ENCODE results near the gene NRIP2.
"Not testable (repeated sequence)": the region's sequence is repeated elsewhere in the genome, so short reads cannot be mapped to it uniquely, and the experiment has no call there.

Gene NRIP2

GRCh38 chr12:2864198-2864597 lies 29.4 kb upstream of the NRIP2 start:
- Histone ChIP-seq H3K79me2 (ENCODE audit: control insufficient read depth, low read length) (no peaks in the 10 kb centered on the region), H4K20me1 (ENCODE audit: control insufficient read depth, insufficient read depth, low read depth, low read length) (peaks cover 2% of the 10 kb centered on the region; the same call in 1 of the 2 replicates), H3K4me1 (ENCODE audit: control insufficient read depth, low read length) (no peaks in the 10 kb centered on the region), H3F3A (ENCODE audit: control insufficient read depth, insufficient read depth) (peaks cover 2% of the 10 kb centered on the region; the same call in 1 of the 2 replicates), H3K36me3 (ENCODE audit: control insufficient read depth, low read length) (peaks cover 82% of the 10 kb centered on the region), H3K9me3 (ENCODE audit: control insufficient read depth, insufficient read depth, low read length) (no peaks in the 10 kb centered on the region), H3K27ac (ENCODE audit: low read depth, low read length) (no peak overlapping the region), H3K27me3 (ENCODE audit: control insufficient read depth, low read length) (no peaks in the 10 kb centered on the region), H3K9me2 (replicated peaks; ENCODE audit: control insufficient read depth, low read length) (no peaks in the 10 kb centered on the region), H3K4me3 (ENCODE audit: low read length) (no peak overlapping the region), H3K4me2 (ENCODE audit: low read length) (no peak overlapping the region)
- TF ChIP-seq EZH2phosphoT487 (IDR thresholded peaks at IDR 0.05; ENCODE audit: borderline replicate concordance, low read length) (no peak), CTCF (IDR thresholded peaks at IDR 0.05; ENCODE audit: low read depth, low read length, poor library complexity, severe bottlenecking) (no peak)

GRCh38 chr12:2863402-2863801 lies 28.6 kb upstream of the NRIP2 start:
- peaks cover 82% of the 10 kb centered on the region for H3K36me3 ChIP-seq (ENCODE audit: control insufficient read depth, low read length)

GRCh38 chr12:2862876-2863275 lies 28.0 kb upstream of the NRIP2 start:
- H3K4me2 ChIP-seq (ENCODE audit: low read length): no peak overlapping the region
- no peaks in the 10 kb centered on the region for H3K4me1 ChIP-seq (ENCODE audit: control insufficient read depth, low read length)
- no peaks in the 10 kb centered on the region for H3K79me2 ChIP-seq (ENCODE audit: control insufficient read depth, low read length)
- H3K36me3 ChIP-seq (ENCODE audit: control insufficient read depth, low read length): peaks cover 82% of the 10 kb centered on the region
- no peak overlapping the region for H3K4me3 ChIP-seq (ENCODE audit: low read length)
- peaks cover 2% of the 10 kb centered on the region; the same call in 1 of the 2 replicates for H4K20me1 ChIP-seq (ENCODE audit: control insufficient read depth, insufficient read depth, low read depth, low read length)
- H3F3A ChIP-seq (ENCODE audit: control insufficient read depth, insufficient read depth): peaks cover 2% of the 10 kb centered on the region; the same call in 1 of the 2 replicates
- H3K9me3 ChIP-seq (ENCODE audit: control insufficient read depth, insufficient read depth, low read length): no peaks in the 10 kb centered on the region
- no peaks in the 10 kb centered on the region for H3K27me3 ChIP-seq (ENCODE audit: control insufficient read depth, low read length)
- H3K27ac ChIP-seq (ENCODE audit: low read depth, low read length): no peak overlapping the region
- H3K9me2 ChIP-seq (replicated peaks; ENCODE audit: control insufficient read depth, low read length): no peaks in the 10 kb centered on the region
- TF ChIP-seq EZH2phosphoT487 (IDR thresholded peaks at IDR 0.05; ENCODE audit: borderline replicate concordance, low read length) (no peak), CTCF (IDR thresholded peaks at IDR 0.05; ENCODE audit: low read depth, low read length, poor library complexity, severe bottlenecking) (no peak)

More at GRCh38 chr12:2863402-2863801, 28.6 kb upstream of the NRIP2 start:
- not testable (repeated sequence) for H3K27ac ChIP-seq (ENCODE audit: low read depth, low read length); H3K9me2 ChIP-seq (replicated peaks; ENCODE audit: control insufficient read depth, low read length); H3K4me3 ChIP-seq (ENCODE audit: low read length); H3K4me2 ChIP-seq (ENCODE audit: low read length); H3K4me1 ChIP-seq (ENCODE audit: control insufficient read depth, low read length); H4K20me1 ChIP-seq (ENCODE audit: control insufficient read depth, insufficient read depth, low read depth, low read length); H3K27me3 ChIP-seq (ENCODE audit: control insufficient read depth, low read length); H3K79me2 ChIP-seq (ENCODE audit: control insufficient read depth, low read length); H3F3A ChIP-seq (ENCODE audit: control insufficient read depth, insufficient read depth); H3K9me3 ChIP-seq (ENCODE audit: control insufficient read depth, insufficient read depth, low read length)

- Histone ChIP-seq H3F3A (ENCODE audit: control insufficient read depth, insufficient read depth) (peaks cover 7% of the 10 kb centered on the region), H4K20me1 (ENCODE audit: control insufficient read depth, insufficient read depth, low read depth, low read length) (peaks cover 6% of the 10 kb centered on the region; the same call in 1 of the 2 replicates), H3K4me1 (ENCODE audit: control insufficient read depth, low read length) (no peaks in the 10 kb centered on the region), H3K36me3 (ENCODE audit: control insufficient read depth, low read length) (peaks cover 63% of the 10 kb centered on the region), H3K9me2 (replicated peaks; ENCODE audit: control insufficient read depth, low read length) (no peaks in the 10 kb centered on the region), H3K27me3 (ENCODE audit: control insufficient read depth, low read length) (no peaks in the 10 kb centered on the region), H3K9me3 (ENCODE audit: control insufficient read depth, insufficient read depth, low read length) (no peaks in the 10 kb centered on the region), H3K4me2 (ENCODE audit: low read length) (no peak overlapping the region), H3K4me3 (ENCODE audit: low read length) (no peak overlapping the region), H3K27ac (ENCODE audit: low read depth, low read length) (no peak overlapping the region), H3K79me2 (ENCODE audit: control insufficient read depth, low read length) (no peaks in the 10 kb centered on the region)
- TF ChIP-seq CTCF (IDR thresholded peaks at IDR 0.05; ENCODE audit: low read depth, low read length, poor library complexity, severe bottlenecking): no peak
- TF ChIP-seq EZH2phosphoT487 (IDR thresholded peaks at IDR 0.05; ENCODE audit: borderline replicate concordance, low read length): no peak
Observed at GRCh38 chr12:2860170-2860569, 25.3 kb upstream of the NRIP2 start.
